Fibroblast of skin of right quadriceps (primary cell): ENCODE measurements around the gene SPTBN2.

Experiments
- DNase-seq: peaks from one replicate; pipeline ENCODE4 v3.0.0-alpha.2; 2013

SPTBN2 gene

GRCh38 chr11:66723693-66724092 is 5.3 kb downstream of the SPTBN2 start:
- DNase-seq = no peak

GRCh38 chr11:66722745-66723651 is 6.0 kb downstream of the SPTBN2 start:
- DNase-seq = no peak

- DNase-seq = no peak
These were observed 7.1 kb downstream of the SPTBN2 start for GRCh38 chr11:66721939-66722338.

- DNase-seq = no peak
These were observed 8.0 kb downstream of the SPTBN2 start for GRCh38 chr11:66720899-66721470.

- DNase-seq = peak; percentile 64
These were observed 8.7 kb downstream of the SPTBN2 start for GRCh38 chr11:66720223-66720898.

- no peak for DNase-seq
These were observed 9.7 kb downstream of the SPTBN2 start for GRCh38 chr11:66719111-66719872.

- no peak for DNase-seq
These were observed 10.6 kb downstream of the SPTBN2 start for GRCh38 chr11:66718320-66718971.

- no peak for DNase-seq
These were observed 11.1 kb downstream of the SPTBN2 start for GRCh38 chr11:66717925-66718319.

- no peak for DNase-seq
These were observed 12.0 kb downstream of the SPTBN2 start for GRCh38 chr11:66716996-66717395.

- no peak for DNase-seq
These were observed 13.5 kb downstream of the SPTBN2 start for GRCh38 chr11:66715346-66716085.

- DNase-seq = no peak
These were observed 15.1 kb downstream of the SPTBN2 start for GRCh38 chr11:66713746-66714480.

GRCh38 chr11:66710384-66710930 is 18.6 kb downstream of the SPTBN2 start:
- DNase-seq = no peak

GRCh38 chr11:66708701-66709100 is 20.3 kb downstream of the SPTBN2 start:
- DNase-seq = no peak

- no peak for DNase-seq
These were observed 20.9 kb downstream of the SPTBN2 start for GRCh38 chr11:66708094-66708493.

- DNase-seq = no peak
These were observed 21.5 kb downstream of the SPTBN2 start for GRCh38 chr11:66707486-66707885.

- DNase-seq = no peak
These were observed 22.0 kb downstream of the SPTBN2 start for GRCh38 chr11:66706989-66707388.

- no peak for DNase-seq
These were observed 23.3 kb downstream of the SPTBN2 start for GRCh38 chr11:66705587-66706335.

- DNase-seq = no peak
These were observed 24.2 kb downstream of the SPTBN2 start for GRCh38 chr11:66704659-66705360.
